Large intestine (tissue), 3 donors: ENCODE results near the gene AMMECR1L. TPM values are rescaled to one million over a fixed set of nuclear protein-coding genes. Genes with fewer than 3 reads are reported as not detected.
"Not testable (repeated sequence)": the region's sequence is repeated elsewhere in the genome, so short reads cannot be mapped to it uniquely, and the experiment has no call there.

Experiments
- DNase-seq, 2 donors: peaks; one replicate each; pipeline versions ENCODE4 v3.0.0 to v3.0.0-alpha.2; 2013
- H3K27ac ChIP-seq: one replicate; pipeline ENCODE4 v1.5.1; 2013; ENCODE audit warnings: low read length
- H3K27me3 ChIP-seq: 2 replicates; pipeline ENCODE4 v1.6.1; 2013; ENCODE audit warnings: low read length; ENCODE audit not compliant: control insufficient read depth, insufficient read depth
- H3K36me3 ChIP-seq: 2 replicates; pipeline ENCODE4 v1.6.1; 2013; ENCODE audit warnings: low read length; ENCODE audit not compliant: control insufficient read depth, insufficient read depth
- H3K4me1 ChIP-seq: one replicate; pipeline ENCODE4 v1.6.1; 2013; ENCODE audit warnings: low read length; ENCODE audit not compliant: control insufficient read depth, insufficient read depth
- H3K4me3 ChIP-seq: one replicate; pipeline ENCODE4 v1.5.1; 2013; ENCODE audit warnings: low read length
- H3K9me3 ChIP-seq: one replicate; pipeline ENCODE4 v1.6.1; 2013; ENCODE audit warnings: mild to moderate bottlenecking, low read depth, low read length, moderate library complexity; ENCODE audit not compliant: control insufficient read depth
- WGBS: methylation state at CpG from one replicate; pipeline ENCODE4 v1.1.5; 2013; ENCODE audit warnings: low lambda C conversion rate; ENCODE audit not compliant: insufficient coverage; 5-methylcytosine and 5-hydroxymethylcytosine counted together
- polyA plus RNA-seq: library from polyadenylated mRNA; unstranded; fragments of 120-200 nt; gene quantifications from one replicate; pipeline ENCODE4 v1.2.1, GENCODE V29; 2013

The AMMECR1L gene
- polyA plus RNA-seq, 1 donor: 15.4 TPM

- no CpG with 5 or more reads among the region's 6 CpGs for WGBS
- no peak overlapping the region for H3K4me3 ChIP-seq
- no peaks in the 10 kb centered on the region for H3K27me3 ChIP-seq
- no peaks in the 10 kb centered on the region for H3K9me3 ChIP-seq
- H3K36me3 ChIP-seq: no peaks in the 10 kb centered on the region
- no peaks in the 10 kb centered on the region for H3K4me1 ChIP-seq
- no peak overlapping the region for H3K27ac ChIP-seq
- DNase-seq: no peak
These were observed 23.3 kb upstream of the AMMECR1L start for GRCh38 chr2:127909019-127909418.

DNA sequence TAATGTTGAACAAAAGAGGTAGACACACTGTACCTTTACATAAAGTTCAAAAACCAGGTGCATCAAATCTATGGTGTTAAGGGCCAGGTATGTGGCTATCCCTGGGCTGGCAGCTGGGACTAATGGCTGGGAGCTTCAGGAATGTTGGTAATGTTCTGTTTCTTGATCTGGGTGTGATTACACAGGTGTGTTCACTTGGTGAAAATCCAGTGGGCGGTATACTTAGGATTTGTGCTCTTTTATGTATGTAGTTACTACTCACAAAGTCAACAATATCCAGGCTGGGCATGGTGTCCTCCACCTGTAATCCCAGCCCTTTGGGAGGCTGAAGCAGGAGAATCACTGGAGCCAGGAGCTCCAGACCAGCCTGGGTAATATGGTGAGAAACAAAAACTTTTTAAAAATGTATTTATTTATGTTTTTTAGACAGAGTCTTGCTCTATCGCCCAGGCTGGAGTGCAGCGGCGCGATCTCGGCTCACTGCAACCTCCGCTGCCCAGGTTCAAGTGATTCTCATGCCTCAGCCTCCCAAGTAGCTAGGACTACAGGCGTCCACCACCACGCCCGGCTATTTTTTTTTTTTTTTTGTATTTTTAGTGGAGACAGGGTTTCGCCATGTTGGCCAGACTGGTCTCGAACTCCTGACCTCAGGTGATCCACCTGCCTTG is 22.1 kb upstream of the AMMECR1L start:
- H3K27me3 ChIP-seq, H3K4me1 ChIP-seq, DNase-seq, H3K36me3 ChIP-seq, H3K27ac ChIP-seq, H3K9me3 ChIP-seq, H3K4me3 ChIP-seq: not testable (repeated sequence)
- no CpG with 5 or more reads among the region's 12 CpGs for WGBS

DNA sequence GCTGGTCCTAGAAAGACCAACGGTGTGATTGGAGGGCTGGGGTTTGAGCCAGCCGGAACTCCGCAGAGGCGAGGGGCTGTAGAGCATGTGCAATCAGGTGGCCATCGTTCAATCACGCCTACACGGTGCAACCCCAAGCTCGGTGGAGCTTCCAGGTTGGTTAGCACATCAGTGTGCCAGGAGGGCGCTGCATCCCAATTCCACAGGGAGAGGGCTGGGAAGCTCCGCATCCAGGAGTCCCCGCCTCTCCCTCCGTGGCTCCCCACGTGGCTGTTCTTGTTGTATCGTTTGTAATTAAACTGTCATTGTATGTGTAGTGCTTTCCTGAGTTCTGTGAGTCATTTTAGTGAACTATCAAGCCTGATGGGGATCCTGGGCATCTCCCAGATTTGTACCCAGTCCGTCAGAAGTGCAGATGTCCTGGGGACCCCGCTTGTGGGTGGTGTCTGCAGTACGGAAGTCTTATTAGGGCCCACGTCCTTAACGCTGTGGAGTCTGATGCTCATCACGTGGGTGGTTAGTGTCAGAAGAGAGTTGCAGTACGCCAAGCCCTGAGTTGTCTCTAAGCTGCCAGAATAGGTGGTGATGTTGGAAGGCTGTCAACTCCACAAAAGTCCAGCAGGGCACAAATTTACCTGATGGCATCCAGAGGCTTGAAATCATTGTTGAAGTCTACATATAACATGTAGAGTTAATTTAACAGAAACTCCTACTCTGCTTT is 20.6 kb upstream of the AMMECR1L start:
- H3K4me1 ChIP-seq: no peaks in the 10 kb centered on the region
- H3K27ac ChIP-seq: no peak overlapping the region
- no peak overlapping the region for H3K4me3 ChIP-seq
- H3K9me3 ChIP-seq: no peaks in the 10 kb centered on the region
- H3K27me3 ChIP-seq: no peaks in the 10 kb centered on the region
- 40% methylated on average over 1 of the region's 21 CpGs for WGBS
- no peaks in the 10 kb centered on the region for H3K36me3 ChIP-seq
- DNase-seq: no peak

DNA sequence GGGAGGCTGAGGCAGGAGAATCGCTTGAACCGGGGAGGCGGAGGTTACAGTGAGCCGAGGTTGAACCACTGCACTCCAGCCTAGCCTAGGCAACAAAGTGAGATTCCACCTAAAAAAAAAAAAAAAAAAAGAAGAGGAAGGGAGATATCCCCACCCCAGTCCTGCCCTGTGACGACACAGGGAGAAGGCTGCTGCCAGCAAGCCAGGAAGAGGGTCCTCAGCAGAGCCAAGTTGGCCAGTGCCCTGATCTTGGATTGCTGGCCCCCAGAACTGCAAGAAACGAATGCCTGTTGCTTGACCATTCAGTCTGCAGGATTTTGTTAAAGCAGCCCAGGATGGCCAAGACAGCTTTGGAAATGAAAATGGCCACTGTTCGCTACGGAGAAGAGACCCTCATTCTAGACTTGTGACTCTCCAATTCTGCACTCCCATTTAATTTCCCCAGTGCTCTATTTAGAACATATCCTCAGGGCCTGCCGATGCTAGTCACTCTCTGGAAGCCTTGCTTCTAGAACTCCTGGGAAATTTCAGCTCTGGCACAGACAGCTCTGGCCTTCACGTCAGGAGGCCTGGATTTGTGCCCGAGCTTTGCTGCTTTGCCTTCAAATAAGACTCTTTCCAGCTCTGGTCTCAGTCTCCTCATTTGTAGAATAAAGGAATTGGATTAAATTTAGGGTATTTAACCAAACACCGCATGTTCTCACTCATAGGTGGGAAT is 15.7 kb upstream of the AMMECR1L start:
- 100% methylated on average over 2 of the region's 12 CpGs for WGBS
- Histone ChIP-seq H3K9me3 (no peaks in the 10 kb centered on the region), H3K4me3 (no peak overlapping the region), H3K4me1 (no peaks in the 10 kb centered on the region), H3K27ac (no peak overlapping the region), H3K36me3 (no peaks in the 10 kb centered on the region), H3K27me3 (no peaks in the 10 kb centered on the region)
- DNase-seq: no peak

DNA sequence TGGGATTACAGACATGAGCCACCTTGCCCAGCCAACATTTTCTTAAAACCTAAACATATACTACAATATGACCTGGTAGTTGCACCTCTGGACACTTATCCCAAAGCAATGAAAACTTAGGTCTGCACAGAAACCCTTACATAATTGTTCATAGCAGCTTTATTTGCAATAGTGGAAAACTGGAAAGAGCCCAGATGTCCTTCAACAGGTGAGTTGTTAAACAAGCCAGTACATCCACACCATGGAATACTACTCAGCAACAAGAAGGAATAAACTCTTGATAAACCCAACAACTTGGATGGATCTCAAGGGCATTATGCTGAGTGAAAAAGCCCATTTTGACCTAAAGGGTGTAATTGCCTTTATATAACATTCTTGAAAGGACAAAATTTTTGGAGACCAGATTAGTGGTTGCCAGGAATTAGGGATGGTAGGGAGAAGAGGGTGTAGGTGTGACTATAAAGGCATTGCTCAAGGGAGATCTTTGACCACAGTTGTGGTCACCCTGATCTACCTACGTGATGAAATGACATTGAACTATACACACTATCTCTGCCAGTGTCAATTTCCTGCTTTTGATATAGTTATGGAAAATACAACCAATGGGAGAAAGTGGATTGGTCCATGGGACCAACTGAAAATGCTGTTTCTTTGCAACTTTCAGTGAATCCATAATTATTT is 11.9 kb upstream of the AMMECR1L start:
- Histone ChIP-seq H3K27ac (no peak overlapping the region), H3K27me3 (no peaks in the 10 kb centered on the region), H3K36me3 (no peaks in the 10 kb centered on the region), H3K9me3 (no peaks in the 10 kb centered on the region), H3K4me3 (no peak overlapping the region), H3K4me1 (no peaks in the 10 kb centered on the region)
- no peak for DNase-seq
- no CpG with 5 or more reads among the region's 1 CpG for WGBS

- no peaks in the 10 kb centered on the region for H3K4me1 ChIP-seq
- no peaks in the 10 kb centered on the region for H3K9me3 ChIP-seq
- no peak overlapping the region for H3K4me3 ChIP-seq
- H3K27ac ChIP-seq: no peak overlapping the region
- WGBS: 71% methylated on average over 1 of the region's 5 CpGs
- H3K27me3 ChIP-seq: no peaks in the 10 kb centered on the region
- DNase-seq: no peak
- no peaks in the 10 kb centered on the region for H3K36me3 ChIP-seq
These were observed 7.7 kb upstream of the AMMECR1L start for GRCh38 chr2:127893494-127893893.

GRCh38 chr2:127893033-127893432 is 7.3 kb upstream of the AMMECR1L start:
- Histone ChIP-seq H3K27ac (no peak overlapping the region), H3K27me3 (no peaks in the 10 kb centered on the region), H3K36me3 (no peaks in the 10 kb centered on the region), H3K9me3 (no peaks in the 10 kb centered on the region), H3K4me3 (no peak overlapping the region), H3K4me1 (no peaks in the 10 kb centered on the region)
- no peak for DNase-seq
- no CpG with 5 or more reads among the region's 14 CpGs for WGBS

GRCh38 chr2:127891811-127892210 is 6.1 kb upstream of the AMMECR1L start:
- no peaks in the 10 kb centered on the region for H3K36me3 ChIP-seq
- H3K4me3 ChIP-seq: no peak overlapping the region
- no peaks in the 10 kb centered on the region for H3K27me3 ChIP-seq
- no peak for DNase-seq
- H3K27ac ChIP-seq: no peak overlapping the region
- H3K4me1 ChIP-seq: peaks cover 7% of the 10 kb centered on the region
- WGBS: no CpG with 5 or more reads among the region's 5 CpGs
- H3K9me3 ChIP-seq: no peaks in the 10 kb centered on the region

GRCh38 chr2:127890756-127891155 is 5.0 kb upstream of the AMMECR1L start:
- 100% methylated on average over 2 of the region's 7 CpGs for WGBS

DNA sequence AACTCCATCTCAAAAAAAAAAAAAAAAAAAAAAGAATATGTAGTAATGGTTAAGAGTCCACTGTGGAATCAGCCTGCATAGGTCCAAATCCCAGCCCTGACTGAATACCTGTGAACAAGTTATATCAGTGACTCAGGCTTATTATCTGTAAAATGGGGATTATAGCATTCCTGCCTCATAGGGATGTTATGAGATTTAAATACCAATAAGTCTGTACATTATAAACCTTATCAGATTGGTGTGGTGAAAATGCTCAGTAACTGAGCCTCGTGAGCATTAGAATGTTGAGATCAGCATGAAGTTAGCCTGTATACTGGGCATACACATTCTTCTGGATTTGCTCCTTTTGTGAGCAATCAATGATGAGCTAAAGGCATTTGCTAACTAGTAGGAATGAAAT is 3.0 kb upstream of the AMMECR1L start:
- H3K9me3 ChIP-seq: no peaks in the 10 kb centered on the region
- H3K4me1 ChIP-seq: peaks cover 16% of the 10 kb centered on the region
- DNase-seq: no peak
- peaks cover under 1% of the 10 kb centered on the region for H3K36me3 ChIP-seq
- H3K27ac ChIP-seq: no peak overlapping the region
- no peak overlapping the region for H3K4me3 ChIP-seq
- WGBS: no CpG with 5 or more reads among the region's 1 CpG
- no peaks in the 10 kb centered on the region for H3K27me3 ChIP-seq

More at GRCh38 chr2:127890756-127891155, 5.0 kb upstream of the AMMECR1L start:
- H3K9me3 ChIP-seq, H3K4me1 ChIP-seq, H3K4me3 ChIP-seq, H3K27ac ChIP-seq, H3K27me3 ChIP-seq, H3K36me3 ChIP-seq, DNase-seq: not testable (repeated sequence)
